Esophagus squamous epithelium (tissue), 5 donors: Measurements from ENCODE around the gene TMEM238. TPM values are rescaled to one million over a fixed set of nuclear protein-coding genes. Genes with fewer than 3 reads are reported as not detected.

Experiments
- DNase-seq: peaks from one replicate; lab custom pipeline; 2025; lab: John Stamatoyannopoulos, UW
- H3K27ac ChIP-seq, 4 donors: fragments of 200-600 bp; sonication (generic); one replicate each; pipeline ENCODE4 v1.5.1; 2016 to 2019; ENCODE audit warnings: mild to moderate bottlenecking in 1 of 4
- H3K27me3 ChIP-seq, 4 donors: fragments of 200-600 bp; sonication (generic); 1 replicate in 3 of 4; 2 replicates in 1 of 4; pipeline versions ENCODE4 v1.5.1 to v1.6.0; 2017 to 2021; ENCODE audit warnings: antibody characterized with exemption in 1 of 4
- H3K36me3 ChIP-seq, 3 donors: fragments of 200-600 bp; sonication (generic); one replicate each; pipeline ENCODE4 v1.5.1; 2016 to 2019
- H3K4me1 ChIP-seq, 3 donors: fragments of 200-600 bp; sonication (generic); one replicate each; pipeline ENCODE4 v1.5.1; 2017 to 2019
- H3K4me3 ChIP-seq, 4 donors: fragments of 200-600 bp; sonication (generic); 1 replicate in 3 of 4; 2 replicates in 1 of 4; pipeline ENCODE4 v1.5.1; 2016 to 2019; ENCODE audit warnings: mild to moderate bottlenecking in 2 of 4, moderate library complexity in 1 of 4
- H3K9me3 ChIP-seq, 3 donors: fragments of 200-600 bp; sonication (generic); one replicate each; pipeline ENCODE4 v1.5.1; 2016 to 2019
- POLR2A ChIP-seq, 4 donors: fragments of 450-650 bp; IDR thresholded peaks; one replicate each; pipeline ENCODE4 v1.6.1; 2017; ENCODE audit warnings: antibody characterized with exemption in 4 of 4, mild to moderate bottlenecking in 4 of 4, moderate library complexity in 3 of 4
- WGBS, 2 donors: methylation state at CpG; one replicate each; pipeline ENCODE4 v1.1.5; 2018; 5-methylcytosine and 5-hydroxymethylcytosine counted together
- intact Hi-C: fragments of 100-400 bp; cut with DNase I; formaldehyde crosslinking; loops from one replicate; pipeline ENCODE4 v1.15.0; 2022
- total RNA-seq, 4 donors: library from RNA; depleted of rRNA; stranded (reverse); fragments of >200 nt; gene quantifications; one replicate each; pipeline ENCODE4 v1.1.0, GENCODE V29; 2016
- TF ChIP-seq, protein P1 (sequence below), 6 experiments: fragments of 450-650 bp in 4 of 6; fragments of 200-600 bp in 2 of 6; sonication (generic) in 2 of 6; IDR thresholded peaks; one replicate each; pipeline ENCODE4 v1.5.1; 2016 to 2019; ENCODE audit warnings: antibody characterized with exemption in 6 of 6, mild to moderate bottlenecking in 4 of 6, moderate library complexity in 4 of 6
- donor health status: DM: yes; HTN: yes; CAD: no.

The TMEM238 gene
- total RNA-seq, 4 donors from 2014 or later = 11.9 to 41.8 (median 27.1) TPM

DNA sequence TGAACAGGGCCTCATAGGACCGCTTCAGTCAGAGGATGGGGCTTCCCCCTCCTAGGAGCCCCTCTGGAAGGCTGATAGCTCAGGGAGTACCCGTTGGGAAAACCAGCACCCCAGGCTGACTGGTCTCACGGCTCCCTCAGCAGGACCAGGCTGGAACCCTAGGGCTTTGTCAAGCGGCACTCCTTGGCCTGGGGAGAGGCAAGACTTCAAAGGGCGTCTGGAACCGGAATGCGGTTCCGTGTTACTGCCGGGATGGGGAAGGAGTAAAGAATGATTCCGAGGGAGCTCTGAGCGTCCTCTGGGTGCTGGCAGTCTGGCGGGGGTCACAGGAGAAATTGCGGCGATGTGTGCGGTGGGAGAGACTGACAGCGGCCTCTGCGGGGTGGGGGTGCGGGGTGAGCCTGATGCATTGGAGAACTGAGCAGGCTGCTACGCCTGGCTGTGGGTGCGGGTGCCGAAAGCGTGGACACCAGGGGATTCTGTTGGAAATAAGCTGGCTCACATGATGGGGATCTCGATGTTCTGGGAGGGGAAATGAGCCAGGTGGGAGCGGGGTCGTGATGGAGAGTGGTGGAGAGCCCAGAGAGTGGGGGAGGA is 31.4 kb downstream of the TMEM238 start:
- no peak for DNase-seq
- WGBS, 2 donors = 64 to 78% methylated on average over 19 to 22 of the region's 25 CpGs
- Histone ChIP-seq H3K9me3 (no peaks in the 10 kb centered on the region), H3K36me3 (peaks cover 0 to 2% (median 0%) of the 10 kb centered on the region in 3 donors), H3K27ac (no peak overlapping the region), H3K27me3 (peaks cover 10 to 77% (median 20%) of the 10 kb centered on the region in 4 donors), H3K4me3 (no peak overlapping the region), H3K4me1 (peaks cover 16 to 39% (median 22%) of the 10 kb centered on the region in 3 donors)
- intact Hi-C loops = no loop called here
- TF ChIP-seq, protein P1, sequence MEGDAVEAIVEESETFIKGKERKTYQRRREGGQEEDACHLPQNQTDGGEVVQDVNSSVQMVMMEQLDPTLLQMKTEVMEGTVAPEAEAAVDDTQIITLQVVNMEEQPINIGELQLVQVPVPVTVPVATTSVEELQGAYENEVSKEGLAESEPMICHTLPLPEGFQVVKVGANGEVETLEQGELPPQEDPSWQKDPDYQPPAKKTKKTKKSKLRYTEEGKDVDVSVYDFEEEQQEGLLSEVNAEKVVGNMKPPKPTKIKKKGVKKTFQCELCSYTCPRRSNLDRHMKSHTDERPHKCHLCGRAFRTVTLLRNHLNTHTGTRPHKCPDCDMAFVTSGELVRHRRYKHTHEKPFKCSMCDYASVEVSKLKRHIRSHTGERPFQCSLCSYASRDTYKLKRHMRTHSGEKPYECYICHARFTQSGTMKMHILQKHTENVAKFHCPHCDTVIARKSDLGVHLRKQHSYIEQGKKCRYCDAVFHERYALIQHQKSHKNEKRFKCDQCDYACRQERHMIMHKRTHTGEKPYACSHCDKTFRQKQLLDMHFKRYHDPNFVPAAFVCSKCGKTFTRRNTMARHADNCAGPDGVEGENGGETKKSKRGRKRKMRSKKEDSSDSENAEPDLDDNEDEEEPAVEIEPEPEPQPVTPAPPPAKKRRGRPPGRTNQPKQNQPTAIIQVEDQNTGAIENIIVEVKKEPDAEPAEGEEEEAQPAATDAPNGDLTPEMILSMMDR (IDR thresholded peaks at IDR 0.05) = no peak
- TF ChIP-seq POLR2A (IDR thresholded peaks at IDR 0.05) = no peak

DNA sequence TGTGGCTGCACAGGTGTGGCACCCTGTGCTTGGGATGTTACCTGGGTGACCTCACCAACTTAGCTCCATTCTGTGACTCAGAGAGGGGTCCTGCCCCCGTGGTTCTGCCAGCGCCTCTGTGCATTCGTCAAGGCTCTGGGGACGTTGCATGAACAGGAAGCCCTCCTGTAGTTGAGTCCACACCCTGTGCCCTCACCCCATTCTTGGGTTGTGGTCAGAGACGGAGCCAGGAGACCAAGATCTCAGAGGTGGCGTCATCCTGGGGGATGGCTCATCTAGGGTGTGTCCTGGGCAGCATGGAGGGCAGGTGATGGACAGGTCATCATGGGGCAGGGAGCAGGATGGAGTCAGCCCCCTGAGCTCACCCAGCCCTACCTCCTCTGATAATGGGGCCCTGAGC is 32.1 kb downstream of the TMEM238 start:
- TF ChIP-seq POLR2A (IDR thresholded peaks at IDR 0.05) = no peak
- TF ChIP-seq, protein P1 (IDR thresholded peaks at IDR 0.05) = no peak
- intact Hi-C loops = no loop called here
- H3K27me3 ChIP-seq = peaks cover 10 to 71% (median 20%) of the 10 kb centered on the region in 4 donors

DNA sequence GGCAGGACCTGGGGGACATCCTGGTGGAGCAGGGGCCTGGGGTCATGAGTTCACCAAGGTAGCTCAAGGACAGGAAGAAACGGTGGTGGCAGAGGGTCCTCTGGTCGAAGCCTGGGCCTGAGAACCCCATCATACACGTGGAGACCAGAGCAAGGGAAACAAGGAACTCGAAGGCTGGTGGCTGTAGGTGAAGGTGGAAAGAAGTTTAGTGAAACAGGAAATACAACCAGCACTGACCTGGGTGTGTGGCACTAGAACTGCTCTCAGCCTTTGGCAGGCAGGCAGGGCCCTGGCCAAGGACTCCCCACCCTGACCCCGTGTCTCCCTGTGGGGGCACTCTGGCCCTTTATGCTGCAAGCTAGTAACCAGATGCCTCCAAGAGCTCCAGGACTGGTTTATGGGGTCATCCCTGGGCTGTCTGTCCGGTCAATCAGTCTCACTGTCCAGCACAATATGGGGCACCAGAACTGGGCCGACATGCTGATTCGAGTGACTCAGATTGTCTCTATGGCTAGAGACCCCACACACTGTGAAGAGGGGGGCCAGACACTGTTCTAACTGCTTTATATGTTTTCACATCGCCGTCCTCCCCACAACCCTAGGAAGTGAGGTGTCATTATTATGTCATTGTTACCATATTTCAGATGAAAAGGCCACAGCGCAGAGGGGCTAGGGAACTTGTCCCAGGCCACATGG is 33.3 kb downstream of the TMEM238 start:
- peaks cover 0 to 20% (median 6%) of the 10 kb centered on the region in 3 donors for H3K36me3 ChIP-seq
- no peak overlapping the region for H3K4me3 ChIP-seq
- peaks cover 16 to 42% (median 25%) of the 10 kb centered on the region in 3 donors for H3K4me1 ChIP-seq
- peaks cover 10 to 58% (median 20%) of the 10 kb centered on the region in 4 donors for H3K27me3 ChIP-seq
- intact Hi-C loops = no loop called here
- TF ChIP-seq, protein P1 (IDR thresholded peaks at IDR 0.05) = no peak
- no peak for TF ChIP-seq POLR2A (IDR thresholded peaks at IDR 0.05)
- no peaks in the 10 kb centered on the region for H3K9me3 ChIP-seq
- no peak overlapping the region for H3K27ac ChIP-seq
- DNase-seq = no peak
- 55% methylated on average over 8 to 9 of the region's 11 CpGs for WGBS, 2 donors

More for the DNA sequence above, 32.1 kb downstream of the TMEM238 start:
- Histone ChIP-seq H3K27ac (no peak overlapping the region), H3K36me3 (peaks cover 0 to 8% (median 2%) of the 10 kb centered on the region in 3 donors), H3K9me3 (no peaks in the 10 kb centered on the region), H3K4me3 (no peak overlapping the region), H3K4me1 (peaks cover 16 to 39% (median 22%) of the 10 kb centered on the region in 3 donors)
- no peak for DNase-seq
- 60% methylated on average over 1 of the region's 6 CpGs; no CpG with 5 or more reads in 1 of the 2 donors for WGBS, 2 donors

GRCh38 chr19:55348317-55349034 is 35.6 kb downstream of the TMEM238 start:
- H3K4me3 ChIP-seq = no peak overlapping the region
- H3K27ac ChIP-seq = no peak overlapping the region
- no peak for DNase-seq
- peaks cover 0 to 27% (median 6%) of the 10 kb centered on the region in 3 donors for H3K36me3 ChIP-seq
- H3K9me3 ChIP-seq = no peaks in the 10 kb centered on the region
- peaks cover 1 to 39% (median 9%) of the 10 kb centered on the region in 3 donors for H3K4me1 ChIP-seq
- no peak for TF ChIP-seq POLR2A (IDR thresholded peaks at IDR 0.05)
- TF ChIP-seq, protein P1 (IDR thresholded peaks at IDR 0.05) = no peak
- WGBS, 2 donors = 69 to 90% methylated on average over 4 to 11 of the region's 22 CpGs
- H3K27me3 ChIP-seq = peaks cover 10 to 36% (median 19%) of the 10 kb centered on the region in 4 donors
- intact Hi-C loops = no loop called here
